HG02623 (cell line): ENCODE data around the gene WWOX.

ENCODE experiments used
- ATAC-seq: cut with Tn5 transposase; IDR thresholded peaks from one replicate; pipeline ENCODE4 v1.9.1; 2021; ENCODE audit warnings: moderate library complexity; ENCODE audit not compliant: unreplicated experiment

WWOX gene

GRCh38 chr16:78485917-78486257 is 386.4 kb downstream of the WWOX start:
- no peak for ATAC-seq

- no peak for ATAC-seq
These were observed 388.0 kb downstream of the WWOX start for GRCh38 chr16:78487471-78487870.

- no peak for ATAC-seq
These were observed 389.6 kb downstream of the WWOX start for GRCh38 chr16:78489072-78489471.

- ATAC-seq, result no peak
These were observed 390.2 kb downstream of the WWOX start for GRCh38 chr16:78489631-78490030.

GRCh38 chr16:78490431-78490830 is 391.0 kb downstream of the WWOX start:
- ATAC-seq, result no peak

GRCh38 chr16:78490847-78491246 is 391.4 kb downstream of the WWOX start:
- no peak for ATAC-seq

GRCh38 chr16:78493573-78493972 is 394.1 kb downstream of the WWOX start:
- ATAC-seq, result no peak

- ATAC-seq, result no peak
These were observed 394.7 kb downstream of the WWOX start for GRCh38 chr16:78494105-78494504.

GRCh38 chr16:78494674-78495073 is 395.2 kb downstream of the WWOX start:
- ATAC-seq, result no peak

GRCh38 chr16:78496189-78496588 is 396.7 kb downstream of the WWOX start:
- no peak for ATAC-seq

GRCh38 chr16:78499399-78499798 is 399.9 kb downstream of the WWOX start:
- ATAC-seq, result no peak

GRCh38 chr16:78500659-78501270 is 401.3 kb downstream of the WWOX start:
- ATAC-seq, result no peak

- ATAC-seq, result no peak
These were observed 402.3 kb downstream of the WWOX start for GRCh38 chr16:78501744-78502143.

GRCh38 chr16:78502812-78503350 is 403.4 kb downstream of the WWOX start:
- ATAC-seq, result no peak

GRCh38 chr16:78503602-78504001 is 404.1 kb downstream of the WWOX start:
- ATAC-seq, result no peak

GRCh38 chr16:78504401-78504851 is 405.0 kb downstream of the WWOX start:
- ATAC-seq, result no peak

- no peak for ATAC-seq
These were observed 405.6 kb downstream of the WWOX start for GRCh38 chr16:78505036-78505435.

GRCh38 chr16:78505544-78506366 is 406.3 kb downstream of the WWOX start:
- ATAC-seq, result no peak

- no peak for ATAC-seq
These were observed 407.1 kb downstream of the WWOX start for GRCh38 chr16:78506367-78507193.

GRCh38 chr16:78507576-78507975 is 408.1 kb downstream of the WWOX start:
- ATAC-seq, result no peak

- ATAC-seq, result no peak
These were observed 410.5 kb downstream of the WWOX start for GRCh38 chr16:78509965-78510364.
